MCF 10A (cell line): ENCODE measurements around the gene ZNF565. TPM values are rescaled to one million over a fixed set of nuclear protein-coding genes. Genes with fewer than 3 reads are reported as not detected.

Experiments
- BruUV-seq: library from RNA; stranded (reverse); fragments of 400-500 nt; replicated peaks from 2 replicates; lab custom pipeline; 2021; lab: Mats Ljungman, UMichigan
- CTCF ChIA-PET: fragments of 300-600 bp; sonication (Branson Sonifier 250); formaldehyde crosslinking; extraction: SDS; loops from one replicate; lab custom pipeline; 2021; ENCODE audit warnings: antibody characterized with exemption, inconsistent platforms; lab: Yijun Ruan, JAX
- POLR2A ChIA-PET: fragments of 300-600, 350-650 bp; sonication (Branson Sonifier 250); formaldehyde crosslinking; extraction: SDS; loops from one replicate; lab custom pipeline; 2020; ENCODE audit warnings: antibody characterized with exemption, inconsistent platforms; lab: Yijun Ruan, JAX
- DNase-seq: peaks from one replicate; pipeline ENCODE4 v3.0.0-alpha.2; 2018; ENCODE audit not compliant: unreplicated experiment
- H3K27ac Mint-ChIP-seq: one replicate; pipeline ENCODE4 v1.8.0; 2022; ENCODE audit warnings: mild to moderate bottlenecking, low read depth, mixed read lengths; ENCODE audit not compliant: unreplicated experiment
- H3K27me3 Mint-ChIP-seq: one replicate; pipeline ENCODE4 v1.8.0; 2022; ENCODE audit warnings: mixed read lengths; ENCODE audit not compliant: insufficient read depth, unreplicated experiment
- H3K36me3 Mint-ChIP-seq: one replicate; pipeline ENCODE4 v1.8.0; 2022; ENCODE audit warnings: mild to moderate bottlenecking, moderate library complexity, mixed read lengths; ENCODE audit not compliant: insufficient read depth, unreplicated experiment
- H3K4me1 Mint-ChIP-seq: one replicate; pipeline ENCODE4 v1.8.0; 2022; ENCODE audit warnings: mixed read lengths; ENCODE audit not compliant: insufficient read depth, unreplicated experiment
- H3K4me3 Mint-ChIP-seq: one replicate; pipeline ENCODE4 v1.8.0; 2022; ENCODE audit warnings: mild to moderate bottlenecking, moderate library complexity, mixed read lengths; ENCODE audit not compliant: unreplicated experiment
- H3K9me3 Mint-ChIP-seq: one replicate; pipeline ENCODE4 v1.8.0; 2022; ENCODE audit warnings: mixed read lengths; ENCODE audit not compliant: unreplicated experiment
- intact Hi-C: fragments of 100-400 bp; cut with micrococcal nuclease; formaldehyde crosslinking; loops from 2 replicates; pipeline ENCODE4 v1.14.1; 2022
- total RNA-seq: library from RNA; stranded (reverse); gene quantifications from 2 replicates; pipeline ENCODE4 v1.2.3, GENCODE V29; 2022
- TF ChIP-seq, protein P1 (sequence below): fragments of 200-600 bp; IDR thresholded peaks from one replicate; pipeline ENCODE4 v1.8.0; 2022; ENCODE audit warnings: antibody characterized with exemption, mild to moderate bottlenecking; ENCODE audit not compliant: unreplicated experiment

ZNF565 gene
- total RNA-seq, 1 experiment from 2014 or later: 2.9 TPM

DNA sequence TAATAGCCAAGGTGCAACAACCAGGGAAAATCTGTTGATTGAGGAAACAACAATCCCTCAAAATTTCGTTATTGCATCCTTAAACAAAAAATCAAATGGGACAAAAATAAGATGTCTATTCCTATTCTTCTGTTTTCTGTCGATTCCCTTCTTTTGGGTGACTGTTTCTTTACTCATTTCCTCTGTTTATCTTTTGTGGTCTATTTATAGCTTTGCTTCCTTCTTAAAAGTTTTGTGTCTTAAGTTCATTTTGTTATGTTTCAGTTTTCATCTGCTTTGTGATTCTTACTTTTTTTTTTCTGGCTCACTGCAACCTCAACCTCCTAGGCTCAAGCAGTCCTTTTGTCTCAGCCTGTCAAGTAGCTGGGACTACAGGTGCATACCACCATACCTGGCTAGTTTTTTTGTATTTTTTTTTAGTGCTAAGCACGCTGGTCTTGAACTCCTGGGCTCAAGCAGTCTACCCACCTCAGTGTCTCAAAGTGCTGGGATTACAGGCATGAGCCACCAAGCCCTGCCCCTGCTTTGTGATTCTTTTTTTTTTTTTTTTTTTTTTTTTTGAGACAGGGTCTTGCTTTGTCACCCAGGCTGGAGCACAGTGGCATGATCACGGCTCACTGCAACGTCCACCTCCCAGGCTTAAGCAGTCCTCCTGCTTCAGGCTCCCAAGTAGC is 10.9 kb upstream of the ZNF565 start:
- Mint-ChIP-seq H3K4me3 (no peak overlapping the region), H3K27ac (no peak overlapping the region), H3K36me3 (peaks cover 99% of the 10 kb centered on the region), H3K4me1 (peaks cover 12% of the 10 kb centered on the region), H3K9me3 (peaks cover 30% of the 10 kb centered on the region), H3K27me3 (no peaks in the 10 kb centered on the region)
- ChIA-PET CTCF (interaction anchor here (0.6 kb wide), 1 partner anchor 114 kb away, joined by 4 read pairs; no protein-coding TSS in a partner anchor), POLR2A (interaction anchor here (2.1 kb wide), 1 partner anchor 10 kb away, joined by 22 read pairs; the partner anchor contains the start of genes ZNF146 and ZNF565)
- BruUV-seq: no TSS peak
- TF ChIP-seq, protein P1, sequence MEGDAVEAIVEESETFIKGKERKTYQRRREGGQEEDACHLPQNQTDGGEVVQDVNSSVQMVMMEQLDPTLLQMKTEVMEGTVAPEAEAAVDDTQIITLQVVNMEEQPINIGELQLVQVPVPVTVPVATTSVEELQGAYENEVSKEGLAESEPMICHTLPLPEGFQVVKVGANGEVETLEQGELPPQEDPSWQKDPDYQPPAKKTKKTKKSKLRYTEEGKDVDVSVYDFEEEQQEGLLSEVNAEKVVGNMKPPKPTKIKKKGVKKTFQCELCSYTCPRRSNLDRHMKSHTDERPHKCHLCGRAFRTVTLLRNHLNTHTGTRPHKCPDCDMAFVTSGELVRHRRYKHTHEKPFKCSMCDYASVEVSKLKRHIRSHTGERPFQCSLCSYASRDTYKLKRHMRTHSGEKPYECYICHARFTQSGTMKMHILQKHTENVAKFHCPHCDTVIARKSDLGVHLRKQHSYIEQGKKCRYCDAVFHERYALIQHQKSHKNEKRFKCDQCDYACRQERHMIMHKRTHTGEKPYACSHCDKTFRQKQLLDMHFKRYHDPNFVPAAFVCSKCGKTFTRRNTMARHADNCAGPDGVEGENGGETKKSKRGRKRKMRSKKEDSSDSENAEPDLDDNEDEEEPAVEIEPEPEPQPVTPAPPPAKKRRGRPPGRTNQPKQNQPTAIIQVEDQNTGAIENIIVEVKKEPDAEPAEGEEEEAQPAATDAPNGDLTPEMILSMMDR: no peak
- intact Hi-C loops: no loop called here
- no peak for DNase-seq

DNA sequence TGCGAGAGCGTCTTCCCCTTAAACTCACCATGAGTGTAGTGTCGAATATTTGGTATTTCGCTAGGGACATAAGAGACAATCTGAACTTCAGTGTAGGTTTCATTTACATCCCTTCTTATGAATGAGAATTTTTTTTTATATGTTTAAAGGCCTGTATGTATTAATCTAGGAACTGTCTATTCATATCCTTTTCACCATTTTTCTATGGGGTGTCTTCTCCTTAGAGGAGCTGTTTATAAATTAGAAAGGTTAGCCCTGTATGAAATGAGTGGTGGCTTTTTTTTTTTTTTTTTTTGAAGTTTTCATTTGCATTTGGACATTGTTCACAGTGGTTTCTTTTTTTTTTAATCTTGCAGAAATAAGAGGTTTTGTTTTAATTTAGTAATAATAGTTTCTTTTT is 8.0 kb upstream of the ZNF565 start:
- no TSS peak for BruUV-seq
- ChIA-PET POLR2A (interaction anchor here (0.8 kb wide), 1 partner anchor 14 kb away, joined by 3 read pairs; no protein-coding TSS in a partner anchor), CTCF (interaction anchor here (0.6 to 0.7 kb wide), 3 partner anchors 9 to 1750 kb away, joined by 3 to 6 read pairs (median 3); no protein-coding TSS in a partner anchor)
- Mint-ChIP-seq H3K4me3 (no peak overlapping the region), H3K9me3 (peaks cover 15% of the 10 kb centered on the region), H3K27ac (no peak overlapping the region), H3K27me3 (no peaks in the 10 kb centered on the region), H3K36me3 (peaks cover 96% of the 10 kb centered on the region), H3K4me1 (peaks cover 12% of the 10 kb centered on the region)
- intact Hi-C loops: no loop called here
- TF ChIP-seq, protein P1: no peak
- no peak for DNase-seq

DNA sequence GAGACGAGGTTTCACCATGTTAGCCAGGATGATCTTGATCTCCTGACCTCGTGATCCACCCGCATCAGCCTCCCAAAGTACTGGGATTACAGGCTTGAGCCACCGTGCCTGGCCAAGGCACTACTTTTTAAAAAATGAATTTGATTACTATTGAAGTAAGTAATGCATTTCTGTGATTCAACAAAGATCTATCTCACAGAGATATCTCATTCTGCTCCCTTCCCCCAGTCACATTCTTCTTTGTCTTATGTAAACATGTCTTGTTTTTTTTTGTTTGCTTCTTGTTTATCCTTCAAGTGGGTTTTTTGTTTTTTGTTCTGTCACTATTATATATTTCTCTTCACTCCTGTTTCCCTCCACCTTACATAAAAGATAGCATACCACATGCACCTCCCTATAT is 7.0 kb upstream of the ZNF565 start:
- no TSS peak for BruUV-seq
- CTCF ChIA-PET: no interaction called here
- TF ChIP-seq, protein P1: no peak
- Mint-ChIP-seq H3K4me1 (peaks cover 18% of the 10 kb centered on the region), H3K27me3 (no peaks in the 10 kb centered on the region), H3K27ac (no peak overlapping the region), H3K4me3 (peak overlapping the region; percentile 14), H3K36me3 (peaks cover 92% of the 10 kb centered on the region), H3K9me3 (peaks cover 15% of the 10 kb centered on the region)
- DNase-seq: no peak
- POLR2A ChIA-PET: no interaction called here
- intact Hi-C loops: no loop called here
